ENCODE results near the gene MOB3C. TPM values are rescaled to one million over a fixed set of nuclear protein-coding genes. Genes with fewer than 3 reads are reported as not detected.

Gene MOB3C
- polyA plus RNA-seq, 1 of the 3 experiments (the other 2 are of a cell fraction), result 8.6 TPM

DNA sequence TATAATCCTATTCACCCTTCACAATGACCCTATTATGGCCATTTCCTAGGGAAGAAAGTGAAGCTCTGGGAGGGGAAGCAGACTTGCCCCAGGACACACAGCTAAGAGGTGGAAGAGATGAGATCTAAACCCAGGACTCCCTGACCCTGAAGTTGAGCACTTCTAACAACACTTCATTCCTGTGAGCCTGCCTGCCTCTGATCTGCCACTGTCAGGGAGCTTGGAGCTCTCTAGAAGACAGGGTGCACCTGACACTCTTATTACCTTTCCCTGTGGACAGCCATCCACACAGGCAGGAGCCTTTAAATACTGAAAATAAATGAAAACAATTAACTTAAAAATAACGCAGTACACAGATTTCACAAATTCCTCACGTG, 13.1 kb downstream of the MOB3C start:
- Histone ChIP-seq H3K4me3 (ENCODE audit: low read depth in 2 of 2, low read length in 1 of 2) (peak overlapping the region; percentile 78 to 99), H3K27ac (ENCODE audit: low read depth in 2 of 2, low read length in 1 of 2) (no peak overlapping the region), H3K4me2 (peak overlapping the region; percentile 80), H3K79me2 (ENCODE audit: insufficient read depth) (no peaks in the 10 kb centered on the region), H3K4me1 (ENCODE audit: control insufficient read depth in 1 of 2, insufficient read depth in 2 of 2, low read depth in 1 of 2, low read length in 1 of 2) (peaks cover 0 to 12% of the 10 kb centered on the region in 2 experiments; a peak in 1 of 4 replicates), H3K27me3 (ENCODE audit: insufficient read depth) (no peaks in the 10 kb centered on the region), H3F3A (replicated peaks; ENCODE audit: insufficient read depth) (no peaks in the 10 kb centered on the region), H3K36me3 (replicated peaks in 1 of 2; ENCODE audit: control insufficient read depth in 1 of 2, insufficient read depth in 2 of 2, low read length in 1 of 2) (peaks cover 0 to 5% of the 10 kb centered on the region in 2 experiments), H3K9me3 (no peaks in the 10 kb centered on the region), H4K20me1 (ENCODE audit: insufficient read depth) (no peaks in the 10 kb centered on the region), H2AFZ (ENCODE audit: low read depth) (peak overlapping the region; percentile 84), H3K9ac (peak overlapping the region; percentile 64), H3K9me2 (no peaks in the 10 kb centered on the region)
- DNase-seq, result no peak
- ChIA-PET POLR2A (interaction anchor here (1.0 to 1.7 kb wide), 2 partner anchors 13 kb away, joined by 3 to 9 read pairs; partner anchors contain the start of gene MOB3C), CTCF (interaction anchor here (0.7 to 5.7 kb wide), 7 partner anchors 9 to 73 kb away, joined by 3 to 36 read pairs (median 5); partner anchors contain the start of gene MOB3C)
- WGBS (ENCODE audit: low lambda C conversion rate), result 4% methylated on average over 2 of the region's 2 CpGs
- TF ChIP-seq EP300 (IDR thresholded peaks at IDR 0.05; ENCODE audit: borderline replicate concordance in 1 of 2, low read depth in 1 of 2, low read length in 1 of 2) (no peak), RAD21 (IDR thresholded peaks at IDR 0.05; ENCODE audit: low read length) (no peak), MXI1 (IDR thresholded peaks at IDR 0.05; ENCODE audit: low read depth, low read length) (no peak)

DNA sequence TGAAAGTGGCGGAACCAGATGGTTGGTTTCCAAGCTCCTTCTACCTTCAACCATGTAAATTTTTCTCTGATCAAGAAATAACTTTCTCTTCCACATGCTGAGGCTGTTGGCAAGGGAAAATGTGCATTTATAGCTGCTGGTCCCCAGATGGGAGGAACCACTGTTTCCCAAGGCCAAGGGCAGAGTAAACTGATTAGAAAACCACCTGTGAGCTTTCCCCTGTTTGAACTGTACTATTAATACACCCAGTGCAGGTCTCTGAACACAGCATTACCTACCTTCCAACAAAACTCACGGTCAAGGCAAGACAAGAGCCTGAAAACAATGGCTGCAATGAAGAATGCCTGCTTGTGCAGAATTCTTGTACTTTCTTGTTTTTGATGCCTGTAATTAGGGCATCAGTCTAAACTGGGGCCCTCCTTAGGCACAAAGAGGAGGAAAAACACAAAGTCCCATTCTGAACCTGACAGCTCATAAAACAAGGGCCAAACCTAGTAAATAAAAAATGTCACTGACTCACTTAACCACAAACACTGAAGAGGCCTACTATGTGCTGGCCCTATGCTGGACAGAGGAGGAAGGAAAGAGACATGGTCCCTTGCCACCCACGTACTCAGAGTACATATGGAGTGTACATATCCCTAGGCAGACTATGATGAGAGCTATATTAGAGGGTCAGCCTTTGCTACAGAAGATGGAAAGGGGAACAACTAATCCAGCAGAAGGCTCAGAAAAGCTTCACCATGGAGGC, 15.2 kb downstream of the MOB3C start:
- Histone ChIP-seq H3K4me1 (ENCODE audit: control insufficient read depth in 1 of 2, insufficient read depth in 2 of 2, low read depth in 1 of 2, low read length in 1 of 2) (peaks cover 0 to 12% of the 10 kb centered on the region in 2 experiments; a peak in 1 of 4 replicates), H3K9ac (no peak overlapping the region), H3K27ac (ENCODE audit: low read depth in 2 of 2, low read length in 1 of 2) (no peak overlapping the region), H3K79me2 (ENCODE audit: insufficient read depth) (no peaks in the 10 kb centered on the region), H3K9me2 (no peaks in the 10 kb centered on the region), H4K20me1 (ENCODE audit: insufficient read depth) (no peaks in the 10 kb centered on the region), H3K36me3 (replicated peaks in 1 of 2; ENCODE audit: control insufficient read depth in 1 of 2, insufficient read depth in 2 of 2, low read length in 1 of 2) (no peaks in the 10 kb centered on the region), H3K4me2 (no peak overlapping the region), H2AFZ (ENCODE audit: low read depth) (no peak overlapping the region), H3F3A (replicated peaks; ENCODE audit: insufficient read depth) (no peaks in the 10 kb centered on the region), H3K9me3 (no peaks in the 10 kb centered on the region), H3K27me3 (ENCODE audit: insufficient read depth) (no peaks in the 10 kb centered on the region), H3K4me3 (ENCODE audit: low read depth in 2 of 2, low read length in 1 of 2) (no peak overlapping the region)
- CTCF ChIA-PET, result interaction anchor here (1.2 to 5.7 kb wide), 3 partner anchors 15 to 154 kb away, joined by 3 to 36 read pairs (median 5); partner anchors contain the start of gene MOB3C
- TF ChIP-seq, protein P1, sequence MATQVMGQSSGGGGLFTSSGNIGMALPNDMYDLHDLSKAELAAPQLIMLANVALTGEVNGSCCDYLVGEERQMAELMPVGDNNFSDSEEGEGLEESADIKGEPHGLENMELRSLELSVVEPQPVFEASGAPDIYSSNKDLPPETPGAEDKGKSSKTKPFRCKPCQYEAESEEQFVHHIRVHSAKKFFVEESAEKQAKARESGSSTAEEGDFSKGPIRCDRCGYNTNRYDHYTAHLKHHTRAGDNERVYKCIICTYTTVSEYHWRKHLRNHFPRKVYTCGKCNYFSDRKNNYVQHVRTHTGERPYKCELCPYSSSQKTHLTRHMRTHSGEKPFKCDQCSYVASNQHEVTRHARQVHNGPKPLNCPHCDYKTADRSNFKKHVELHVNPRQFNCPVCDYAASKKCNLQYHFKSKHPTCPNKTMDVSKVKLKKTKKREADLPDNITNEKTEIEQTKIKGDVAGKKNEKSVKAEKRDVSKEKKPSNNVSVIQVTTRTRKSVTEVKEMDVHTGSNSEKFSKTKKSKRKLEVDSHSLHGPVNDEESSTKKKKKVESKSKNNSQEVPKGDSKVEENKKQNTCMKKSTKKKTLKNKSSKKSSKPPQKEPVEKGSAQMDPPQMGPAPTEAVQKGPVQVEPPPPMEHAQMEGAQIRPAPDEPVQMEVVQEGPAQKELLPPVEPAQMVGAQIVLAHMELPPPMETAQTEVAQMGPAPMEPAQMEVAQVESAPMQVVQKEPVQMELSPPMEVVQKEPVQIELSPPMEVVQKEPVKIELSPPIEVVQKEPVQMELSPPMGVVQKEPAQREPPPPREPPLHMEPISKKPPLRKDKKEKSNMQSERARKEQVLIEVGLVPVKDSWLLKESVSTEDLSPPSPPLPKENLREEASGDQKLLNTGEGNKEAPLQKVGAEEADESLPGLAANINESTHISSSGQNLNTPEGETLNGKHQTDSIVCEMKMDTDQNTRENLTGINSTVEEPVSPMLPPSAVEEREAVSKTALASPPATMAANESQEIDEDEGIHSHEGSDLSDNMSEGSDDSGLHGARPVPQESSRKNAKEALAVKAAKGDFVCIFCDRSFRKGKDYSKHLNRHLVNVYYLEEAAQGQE (IDR thresholded peaks at IDR 0.05; ENCODE audit: low read depth, low read length), result no peak
- POLR2A ChIA-PET, result no interaction called here
- WGBS (ENCODE audit: low lambda C conversion rate), result 92% methylated on average over 3 of the region's 3 CpGs
- no peak for DNase-seq
